NCI-H345 treated with DMSO at 0.1 percent for 48 hours (cell line): Measurements from ENCODE around the gene TRAK2.
"Not testable (repeated sequence)": the region's sequence is repeated elsewhere in the genome, so short reads cannot be mapped to it uniquely, and the experiment has no call there.

ENCODE experiments used
- DNase-seq: peaks from one replicate; lab custom pipeline; 2025; ENCODE audit not compliant: unreplicated experiment; lab: John Stamatoyannopoulos, UW

Gene TRAK2, protein sequence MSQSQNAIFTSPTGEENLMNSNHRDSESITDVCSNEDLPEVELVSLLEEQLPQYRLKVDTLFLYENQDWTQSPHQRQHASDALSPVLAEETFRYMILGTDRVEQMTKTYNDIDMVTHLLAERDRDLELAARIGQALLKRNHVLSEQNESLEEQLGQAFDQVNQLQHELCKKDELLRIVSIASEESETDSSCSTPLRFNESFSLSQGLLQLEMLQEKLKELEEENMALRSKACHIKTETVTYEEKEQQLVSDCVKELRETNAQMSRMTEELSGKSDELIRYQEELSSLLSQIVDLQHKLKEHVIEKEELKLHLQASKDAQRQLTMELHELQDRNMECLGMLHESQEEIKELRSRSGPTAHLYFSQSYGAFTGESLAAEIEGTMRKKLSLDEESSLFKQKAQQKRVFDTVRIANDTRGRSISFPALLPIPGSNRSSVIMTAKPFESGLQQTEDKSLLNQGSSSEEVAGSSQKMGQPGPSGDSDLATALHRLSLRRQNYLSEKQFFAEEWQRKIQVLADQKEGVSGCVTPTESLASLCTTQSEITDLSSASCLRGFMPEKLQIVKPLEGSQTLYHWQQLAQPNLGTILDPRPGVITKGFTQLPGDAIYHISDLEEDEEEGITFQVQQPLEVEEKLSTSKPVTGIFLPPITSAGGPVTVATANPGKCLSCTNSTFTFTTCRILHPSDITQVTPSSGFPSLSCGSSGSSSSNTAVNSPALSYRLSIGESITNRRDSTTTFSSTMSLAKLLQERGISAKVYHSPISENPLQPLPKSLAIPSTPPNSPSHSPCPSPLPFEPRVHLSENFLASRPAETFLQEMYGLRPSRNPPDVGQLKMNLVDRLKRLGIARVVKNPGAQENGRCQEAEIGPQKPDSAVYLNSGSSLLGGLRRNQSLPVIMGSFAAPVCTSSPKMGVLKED

DNA sequence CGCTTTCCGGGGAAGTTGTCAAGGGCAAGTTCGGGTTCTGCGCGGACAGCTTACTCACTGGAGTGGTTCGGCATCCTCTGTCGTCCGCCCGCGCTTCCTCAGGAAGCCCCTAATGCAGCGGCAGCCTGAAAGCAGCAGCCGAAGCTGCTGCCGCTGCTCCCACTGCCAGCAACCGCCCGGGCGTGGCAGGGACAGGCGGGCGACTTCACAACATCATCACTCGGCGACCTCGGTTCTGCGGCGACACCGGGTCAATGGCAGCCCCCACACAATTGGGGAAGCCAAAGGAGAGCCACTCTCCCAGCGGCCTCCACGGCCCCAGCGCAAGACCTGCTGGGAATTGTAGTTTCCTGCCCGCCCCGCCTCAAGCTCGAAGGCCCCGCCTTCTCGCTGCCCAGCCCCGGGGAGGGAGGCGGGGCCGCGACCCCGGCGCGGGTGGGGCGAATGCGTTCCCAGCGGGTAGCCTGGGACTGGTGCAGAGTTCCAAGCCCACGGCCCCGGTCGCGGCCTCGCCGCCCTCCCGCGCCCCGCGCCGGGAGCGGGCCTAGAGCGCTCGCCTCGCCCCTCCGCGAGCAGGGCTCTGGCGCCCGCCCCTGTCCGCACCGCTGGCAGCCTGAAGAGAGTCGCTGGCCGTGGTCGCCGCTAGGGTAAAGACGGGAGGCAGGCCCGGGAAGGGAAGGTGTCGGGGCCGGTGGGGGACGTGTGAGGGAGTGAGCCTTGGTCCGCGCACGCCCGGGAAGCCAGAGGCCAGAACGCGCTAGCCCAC, at the start of gene TRAK2, which contains the start of gene STRADB:
Gene TRAK2, minus strand, starts transcription at position 167 of the 766 bp plus-strand sequence. CDS start 30,951 bp downstream, outside the sequence.
Gene STRADB, plus strand, starts transcription at position 449 of the 766 bp plus-strand sequence. CDS start 3,101 bp downstream, outside the sequence.
- peak; percentile 89 for DNase-seq

DNA sequence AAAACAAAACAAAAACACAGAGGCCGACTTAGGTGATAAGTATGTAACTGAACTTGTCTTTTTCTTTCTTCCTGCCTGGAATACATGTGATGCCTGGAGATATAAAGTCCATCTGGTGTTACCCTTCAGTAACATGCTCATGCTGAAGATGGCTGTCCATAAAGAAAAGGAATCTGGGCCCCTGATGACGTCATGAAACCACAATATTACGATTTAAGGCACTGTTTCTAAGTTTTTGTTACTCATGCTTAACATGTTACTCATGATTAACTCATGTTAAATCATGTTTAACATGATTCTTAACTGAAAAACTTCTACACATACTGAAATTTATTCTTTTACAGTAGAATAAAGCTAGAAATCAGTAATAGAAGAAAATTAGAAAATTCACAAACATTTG, 49.3 kb upstream of the TRAK2 start:
- no peak for DNase-seq

DNA sequence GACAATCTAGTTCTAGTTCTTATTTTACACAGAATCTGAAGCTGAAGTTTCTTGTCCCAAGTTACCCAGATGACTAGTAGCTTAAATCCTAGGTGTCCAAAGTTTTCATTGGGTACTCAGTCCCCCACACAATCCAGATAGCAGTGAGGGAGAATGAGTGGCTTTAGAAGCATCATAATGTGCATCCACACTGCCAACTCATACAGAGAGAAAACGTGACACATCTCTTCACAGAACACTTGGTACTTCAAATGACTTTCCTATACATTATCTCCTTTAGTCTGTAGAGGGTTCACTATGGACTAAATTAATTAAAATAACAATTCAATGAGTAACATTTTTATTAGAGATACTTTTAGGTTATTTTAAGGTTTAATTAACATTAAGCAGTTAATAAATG, 45.5 kb upstream of the TRAK2 start:
- no peak for DNase-seq

DNA sequence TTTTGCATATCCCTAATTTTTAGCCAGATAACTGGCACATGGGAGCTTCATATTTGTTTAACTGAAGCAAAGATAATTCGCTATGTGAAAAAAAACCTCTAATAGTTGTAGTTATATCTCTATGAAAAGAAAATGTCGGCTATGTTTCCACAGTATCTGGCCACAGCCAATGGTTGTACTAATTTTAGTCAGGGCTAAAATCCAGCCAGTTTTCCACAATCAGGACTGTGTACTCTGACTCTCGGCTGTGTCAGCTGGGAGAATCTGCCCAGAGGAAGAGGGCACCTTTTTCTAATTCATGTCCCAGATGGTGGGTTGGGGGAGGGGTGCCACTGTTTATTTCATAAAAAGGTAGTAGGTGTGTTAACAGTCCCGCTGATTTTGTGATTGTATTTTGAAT, 39.0 kb upstream of the TRAK2 start:
- no peak for DNase-seq

DNA sequence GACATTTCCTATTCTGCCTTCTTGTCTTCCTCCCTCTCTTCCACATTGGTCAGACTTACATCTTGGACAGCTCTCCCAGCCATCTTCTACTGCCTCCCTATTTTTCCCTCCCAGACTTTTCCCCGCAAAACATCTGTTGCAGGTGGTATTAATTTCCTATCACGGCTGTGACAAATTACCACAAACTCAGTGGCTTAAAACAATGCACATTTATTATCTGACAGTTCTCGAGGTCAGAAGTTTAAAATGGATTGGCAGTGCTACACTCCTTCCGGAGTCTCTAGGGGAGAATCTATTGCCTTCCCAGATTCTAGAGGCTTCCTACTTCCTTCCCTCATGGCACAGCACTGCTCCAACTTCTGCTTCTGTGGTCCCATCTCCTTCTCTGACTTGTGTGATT, 33.5 kb upstream of the TRAK2 start:
- DNase-seq: no peak

DNA sequence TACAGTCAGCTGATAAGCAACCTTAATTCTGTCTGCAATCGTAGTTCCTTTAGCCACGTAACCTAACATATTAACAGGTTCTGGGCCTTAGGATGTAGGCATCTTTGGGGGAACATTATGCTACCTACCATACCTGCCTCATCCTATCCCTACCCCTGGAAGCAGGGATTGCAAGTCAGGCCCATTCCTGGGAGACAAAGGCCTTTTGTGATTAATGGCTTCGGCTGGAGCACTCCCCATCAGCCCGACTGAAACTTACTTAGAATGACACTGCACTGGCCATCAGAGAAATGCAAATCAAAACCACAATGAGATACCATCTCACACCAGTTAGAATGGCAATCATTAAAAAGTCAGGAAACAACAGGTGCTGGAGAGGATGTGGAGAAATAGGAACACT, 32.5 kb upstream of the TRAK2 start:
- DNase-seq: not testable (repeated sequence)

DNA sequence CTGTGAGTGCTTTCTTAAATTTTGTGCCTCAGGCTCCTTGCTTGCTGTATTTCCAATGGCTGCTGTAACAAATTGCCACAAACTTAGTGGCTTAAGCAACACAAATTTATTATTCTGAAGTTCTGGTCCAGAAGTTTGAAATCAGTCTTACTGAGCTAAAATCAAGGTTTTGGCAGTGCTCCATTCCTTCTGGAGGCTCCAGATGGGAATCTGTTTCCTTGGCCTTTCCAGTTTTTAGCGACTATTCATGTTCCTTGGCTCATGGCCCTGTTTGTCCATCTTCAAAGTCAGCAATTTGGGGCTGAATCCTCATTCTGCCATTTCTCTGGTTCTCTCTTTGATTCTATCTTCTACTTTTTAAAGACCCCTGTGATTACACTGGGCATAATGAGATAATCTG, 32.1 kb upstream of the TRAK2 start:
- DNase-seq: no peak

DNA sequence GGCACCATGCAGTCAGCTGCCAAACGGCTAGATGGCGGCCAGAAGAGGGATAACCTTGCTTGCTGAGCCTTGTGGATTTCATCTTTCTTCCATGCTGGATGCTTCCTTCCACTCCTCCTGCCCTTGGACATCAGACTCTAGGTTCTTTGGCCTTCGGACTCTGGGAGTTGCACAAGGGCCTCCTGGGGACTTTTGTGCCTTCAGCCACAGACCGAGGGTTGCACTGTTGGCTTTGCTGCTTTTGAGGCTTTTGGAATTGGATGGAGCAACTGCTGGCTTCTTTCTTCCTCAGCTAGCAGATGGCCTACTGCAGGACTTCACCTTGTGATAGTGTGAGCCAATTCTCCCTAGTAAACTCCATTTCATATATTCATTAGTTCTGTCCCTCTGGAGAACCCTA, 31.3 kb upstream of the TRAK2 start:
- no peak for DNase-seq

DNA sequence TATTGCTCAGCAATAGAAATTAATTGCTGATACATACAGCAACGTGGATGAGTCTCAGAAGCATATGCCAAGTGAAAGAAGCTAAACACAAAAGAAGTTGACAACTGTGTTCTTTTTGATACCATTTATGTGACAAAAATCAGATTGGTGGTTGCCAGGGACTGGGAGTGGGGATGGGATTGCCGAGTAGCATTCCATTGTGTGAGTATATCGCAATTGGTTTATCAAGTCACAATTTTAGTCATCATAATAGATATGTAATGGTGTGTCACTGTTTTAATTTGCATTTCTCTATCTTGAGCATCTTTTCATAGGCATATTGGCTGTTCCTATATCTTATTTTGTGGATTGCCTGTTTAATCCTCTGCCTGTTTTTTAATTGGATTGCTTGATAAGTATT, 21.2 kb upstream of the TRAK2 start:
- no peak for DNase-seq

DNA sequence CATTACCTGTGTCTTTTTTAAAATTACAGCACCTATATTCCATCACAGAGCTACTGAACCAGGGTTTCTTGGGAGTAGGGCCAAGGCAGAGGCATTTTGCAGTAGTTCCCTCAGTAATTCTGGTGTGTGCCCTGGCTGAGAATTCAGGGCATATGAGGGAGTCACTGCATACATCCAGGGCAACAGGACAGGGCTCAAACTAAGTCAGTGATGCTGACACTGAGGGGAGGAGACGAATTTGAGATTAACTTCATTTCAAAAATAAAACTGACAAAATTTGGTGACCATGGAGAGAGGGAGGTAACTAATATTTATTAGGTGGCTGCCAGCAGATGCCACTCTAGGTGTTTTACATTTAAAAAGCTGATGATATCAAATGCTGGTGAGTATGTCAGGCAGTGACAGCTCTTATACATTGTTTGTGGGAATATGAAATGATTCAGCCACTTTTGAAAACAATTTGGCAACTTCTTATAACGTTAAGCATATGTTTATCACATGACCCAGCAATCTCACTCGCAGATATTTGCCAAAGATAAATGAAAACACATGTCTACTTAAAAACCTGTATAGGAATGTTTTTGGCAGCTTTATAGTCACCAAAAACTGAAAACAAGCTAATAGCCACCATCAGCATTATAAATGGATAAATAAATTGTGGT, 20.6 kb upstream of the TRAK2 start:
- no peak for DNase-seq

DNA sequence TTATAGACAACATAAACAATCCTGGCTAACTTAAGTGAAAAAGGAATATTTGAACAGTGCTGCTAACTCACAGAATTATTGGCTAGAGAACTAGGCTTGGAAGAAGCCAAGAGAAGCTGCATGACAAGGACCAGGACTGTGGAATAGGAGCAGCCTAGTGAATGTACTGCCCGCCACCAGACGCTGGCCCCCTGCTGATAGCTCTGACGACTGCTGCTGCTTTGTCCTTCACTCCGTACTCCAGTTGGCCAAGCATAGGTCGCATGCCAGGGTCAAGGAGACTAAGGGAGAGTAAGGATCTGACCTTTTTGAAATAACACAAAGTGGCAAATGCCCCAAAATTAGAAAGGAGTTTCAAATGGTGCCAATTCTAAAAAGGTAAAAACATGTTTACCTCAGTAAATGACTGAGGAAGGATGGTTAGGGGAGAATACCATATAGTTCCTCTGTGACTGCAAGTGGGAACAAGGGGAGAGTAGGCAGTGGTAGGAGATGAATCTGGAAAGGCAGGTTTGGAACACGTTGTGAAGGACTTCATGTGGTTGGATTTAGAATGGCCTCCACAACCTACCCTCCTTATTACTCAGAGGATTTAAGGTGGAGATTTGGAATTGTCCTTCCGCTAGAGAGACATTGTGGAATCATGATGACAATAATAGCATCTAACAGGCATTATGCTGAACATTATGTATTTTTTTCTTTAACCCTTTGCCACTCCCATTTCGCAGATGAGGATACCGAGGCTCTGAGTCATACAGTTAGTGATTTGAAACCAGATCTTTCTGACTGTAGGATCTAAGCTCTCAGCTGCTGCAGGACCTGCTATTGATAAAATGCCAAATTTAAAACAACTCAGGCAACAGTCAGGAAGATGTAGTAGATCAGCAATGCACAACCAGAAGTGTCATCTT, 19.8 kb upstream of the TRAK2 start:
- DNase-seq: no peak

DNA sequence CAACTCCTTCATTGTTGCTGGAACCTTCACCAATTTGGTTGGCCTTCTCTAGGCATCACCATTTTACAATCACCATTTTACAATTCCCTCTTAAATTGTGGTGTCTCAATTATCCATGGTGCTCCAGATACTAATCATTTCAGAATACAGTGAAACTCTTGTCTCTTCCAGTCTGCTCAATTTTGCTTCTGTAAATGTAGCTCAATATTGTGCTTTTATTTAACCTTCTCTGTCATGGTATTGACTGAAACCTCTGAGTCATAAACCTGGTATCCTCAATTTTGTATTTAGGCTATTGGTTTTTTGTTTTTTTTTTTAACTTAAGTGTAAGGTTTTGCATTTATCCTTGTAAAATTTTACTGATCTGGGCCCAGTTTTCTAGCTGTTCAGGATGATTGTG, 16.4 kb upstream of the TRAK2 start:
- DNase-seq: no peak

DNA sequence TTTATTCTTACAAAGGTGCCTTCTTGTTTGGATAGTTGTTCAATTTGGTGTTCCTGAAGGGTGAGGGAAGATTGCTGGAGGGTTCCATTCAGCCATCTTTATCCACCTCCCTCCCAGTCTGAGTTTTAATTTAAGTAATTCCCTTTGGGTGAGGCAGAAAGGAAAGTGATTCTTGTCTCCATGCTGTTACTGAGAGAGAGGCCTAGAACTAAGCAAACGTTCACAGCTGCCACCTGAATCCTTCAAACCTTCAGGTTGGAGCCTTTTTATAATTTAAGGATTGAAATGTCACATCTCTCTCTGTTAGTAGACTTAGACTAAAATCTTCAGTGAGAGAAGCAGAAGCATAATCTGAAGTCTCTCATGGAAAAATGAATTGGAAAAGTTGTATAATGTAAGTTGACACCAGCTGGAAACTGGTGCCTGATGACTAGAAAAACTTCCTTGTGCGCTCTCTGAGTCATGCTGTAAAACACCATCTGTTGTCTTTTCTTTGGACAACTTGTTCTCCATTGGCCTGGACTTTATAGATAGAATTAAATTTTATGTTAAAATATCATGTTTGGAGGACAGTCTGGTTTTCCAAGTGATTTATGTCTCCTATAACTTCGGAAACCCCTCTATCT, 14.9 kb upstream of the TRAK2 start:
- DNase-seq: no peak

DNA sequence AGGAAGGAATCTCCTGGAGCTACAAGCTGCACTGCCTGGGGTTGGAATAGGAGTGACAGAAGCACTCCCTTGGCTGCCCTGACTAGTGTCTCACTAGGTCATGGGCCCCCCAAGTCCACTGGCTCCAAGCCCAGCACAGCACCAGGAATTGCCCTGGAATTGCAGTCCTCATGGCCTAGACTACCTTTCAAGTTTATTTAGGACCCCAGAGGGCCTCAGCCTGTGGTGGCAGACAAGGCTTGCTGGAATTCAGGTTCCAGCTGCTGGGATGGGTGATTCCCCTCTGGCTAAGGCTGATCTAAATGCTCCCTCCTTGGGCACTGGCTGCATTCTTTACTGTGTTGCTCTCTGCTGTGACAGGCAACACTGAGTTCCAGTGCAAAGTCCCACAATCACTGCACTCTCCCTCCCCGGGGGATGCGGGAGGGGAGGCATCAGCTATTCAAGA, 14.3 kb upstream of the TRAK2 start:
- no peak for DNase-seq

DNA sequence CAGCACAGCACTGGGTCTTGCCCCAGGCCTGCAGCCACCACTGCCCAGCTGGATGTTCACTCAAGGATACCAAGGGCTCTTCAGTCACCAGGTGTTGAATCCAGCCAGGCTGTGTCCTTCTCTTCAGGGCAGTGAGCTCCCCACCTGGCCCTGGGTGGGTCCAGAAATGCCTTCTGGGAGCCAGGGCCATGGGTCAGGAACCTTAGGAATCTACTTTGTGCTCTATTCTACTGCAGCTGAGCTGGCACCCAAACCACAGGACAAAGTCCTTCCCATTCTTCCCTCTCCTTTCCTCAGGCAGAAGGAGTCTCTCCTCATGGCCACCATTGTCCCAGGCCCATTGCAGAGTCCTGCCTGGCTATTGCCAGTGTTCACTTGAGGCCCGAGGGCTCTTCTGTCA, 13.3 kb upstream of the TRAK2 start:
- no peak for DNase-seq

DNA sequence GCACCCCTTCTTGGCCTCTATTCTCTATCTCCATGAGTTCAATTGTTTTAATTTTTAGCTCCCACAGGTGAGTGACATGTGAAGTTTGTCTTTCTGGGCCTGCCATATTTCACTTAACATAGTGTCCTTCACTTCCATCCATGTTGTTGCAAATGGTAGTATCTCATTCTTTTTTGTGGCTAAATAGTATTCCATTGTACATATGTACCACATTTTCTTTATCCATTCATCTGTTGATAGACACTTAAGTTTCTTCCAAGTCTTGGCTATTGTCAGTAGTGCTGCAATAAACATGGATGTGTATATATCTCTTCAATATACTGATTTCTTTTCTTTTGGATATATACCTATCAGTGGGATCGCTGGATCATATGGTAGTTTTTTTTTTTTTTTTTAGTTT, 9.3 kb upstream of the TRAK2 start:
- no peak for DNase-seq

DNA sequence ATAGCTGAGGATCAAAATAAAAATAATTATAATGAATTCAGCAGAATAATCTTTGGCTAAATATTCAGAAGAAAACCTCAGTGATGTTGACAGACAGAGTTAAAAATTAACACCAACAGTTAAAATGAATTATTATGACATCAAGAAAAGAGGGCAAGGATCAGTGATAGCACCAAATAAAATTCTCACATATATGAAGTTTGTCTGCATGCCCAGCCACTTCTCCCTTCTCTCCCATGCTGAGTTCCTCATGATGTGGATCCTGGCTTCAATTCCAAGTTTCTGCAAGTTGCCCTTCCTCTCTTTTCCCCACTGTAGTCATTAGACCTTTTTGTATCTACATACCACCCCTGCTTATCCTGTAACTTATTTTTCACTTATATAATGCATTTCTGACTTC, 7.1 kb upstream of the TRAK2 start:
- no peak for DNase-seq

DNA sequence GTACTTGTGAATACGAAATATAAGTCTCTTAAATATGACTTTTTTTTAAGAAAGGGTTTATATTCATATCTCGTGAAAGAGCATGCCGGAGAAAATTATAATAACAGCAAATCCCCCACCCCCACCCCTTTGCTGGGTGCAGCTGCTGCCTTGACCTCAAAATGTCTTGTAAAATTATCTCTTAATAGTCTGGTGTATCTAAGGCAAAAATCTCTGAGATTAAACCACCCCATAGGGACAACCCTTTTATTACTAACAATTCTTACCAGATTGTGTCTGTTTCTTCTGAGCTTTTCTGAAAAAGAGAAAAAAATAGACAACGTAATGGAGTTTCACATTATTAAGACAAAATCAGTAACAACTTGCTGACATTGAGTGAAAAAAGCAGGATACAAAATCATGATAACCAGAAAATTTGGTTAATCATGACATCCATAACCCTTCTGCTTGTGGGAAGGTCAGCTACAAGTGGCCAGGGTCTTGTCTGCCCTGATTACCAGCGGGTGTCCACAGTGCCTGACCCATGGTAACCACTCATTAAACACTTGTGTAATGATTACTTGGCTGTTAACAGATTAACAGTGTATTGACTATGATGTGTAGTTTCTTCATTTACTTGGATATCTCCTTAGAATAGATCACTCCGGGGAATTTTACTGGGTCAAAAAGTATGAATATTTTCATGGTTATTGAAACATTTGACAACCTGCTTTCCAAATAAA, 1.8 kb upstream of the TRAK2 start:
- no peak for DNase-seq
